Caco-2 (cell line): Measurements from ENCODE around the gene PAQR4. TPM values are rescaled to one million over a fixed set of nuclear protein-coding genes. Genes with fewer than 3 reads are reported as not detected.
A peak's percentile ranks its signal among the peaks of the same experiment; 100 is the strongest.

Experiments
- BruUV-seq: library from RNA; stranded (reverse); fragments of 400-500 nt; replicated peaks from 2 replicates; lab custom pipeline; 2021; lab: Mats Ljungman, UMichigan
- CTCF ChIA-PET: fragments of 300-600 bp; sonication (Branson Sonifier 250); formaldehyde crosslinking; loops from one replicate; lab custom pipeline; 2022; ENCODE audit warnings: antibody characterized with exemption; lab: Charles Lee
- POLR2A ChIA-PET: fragments of 300-600 bp; sonication (Branson Sonifier 250); formaldehyde crosslinking; loops from one replicate; lab custom pipeline; 2022; ENCODE audit warnings: antibody characterized with exemption; lab: Charles Lee
- DNase-seq, 2 experiments: peaks; one replicate each; pipeline versions ENCODE4 v3.0.0 to v3.0.0-alpha.2; 2020 to 2022
- H3K27me3 ChIP-seq: replicated peaks from 2 replicates; pipeline ENCODE4 v1.6.0; 2011; ENCODE audit warnings: low read length; ENCODE audit not compliant: control insufficient read depth, insufficient read depth
- H3K36me3 ChIP-seq: 2 replicates; pipeline ENCODE4 v1.5.1; 2011; ENCODE audit warnings: low read length; ENCODE audit not compliant: control insufficient read depth, insufficient read depth
- H3K4me1 ChIP-seq: fragments of 250-450 bp; sonication (Bioruptor Pico); 2 replicates; pipeline ENCODE4 v1.5.1; 2020; ENCODE audit warnings: mild to moderate bottlenecking
- H3K4me3 ChIP-seq: 2 replicates; pipeline ENCODE4 v1.5.1; 2011; ENCODE audit warnings: low read depth, mild to moderate bottlenecking, control low read depth, low read length
- H3K9me3 ChIP-seq: fragments of 250-450 bp; sonication (Bioruptor Pico); 2 replicates; pipeline ENCODE4 v1.5.1; 2020; ENCODE audit warnings: mild to moderate bottlenecking, moderate library complexity
- H3K27ac Mint-ChIP-seq: one replicate; pipeline ENCODE4 v1.8.0; 2022; ENCODE audit warnings: mixed read lengths; ENCODE audit not compliant: unreplicated experiment
- H3K27me3 Mint-ChIP-seq: one replicate; pipeline ENCODE4 v1.8.0; 2022; ENCODE audit warnings: mixed read lengths; ENCODE audit not compliant: insufficient read depth, unreplicated experiment
- H3K36me3 Mint-ChIP-seq: one replicate; pipeline ENCODE4 v1.8.0; 2022; ENCODE audit warnings: mild to moderate bottlenecking, mixed read lengths; ENCODE audit not compliant: insufficient read depth, unreplicated experiment
- H3K4me1 Mint-ChIP-seq: one replicate; pipeline ENCODE4 v1.8.0; 2022; ENCODE audit warnings: low read depth, mixed read lengths; ENCODE audit not compliant: unreplicated experiment
- H3K4me3 Mint-ChIP-seq: one replicate; pipeline ENCODE4 v1.8.0; 2022; ENCODE audit warnings: mild to moderate bottlenecking, moderate library complexity, mixed read lengths; ENCODE audit not compliant: unreplicated experiment
- H3K9me3 Mint-ChIP-seq: one replicate; pipeline ENCODE4 v1.8.0; 2022; ENCODE audit warnings: mixed read lengths; ENCODE audit not compliant: unreplicated experiment
- CTCF ChIP-seq, 2 experiments: fragments of 200-600 bp in 1 of 2; IDR thresholded peaks; 1 replicate in 1 of 2; 2 replicates in 1 of 2; pipeline versions ENCODE4 v1.5.1 to v1.8.0; 2011 to 2022; ENCODE audit warnings: antibody characterized with exemption in 1 of 2, control low read depth in 1 of 2, inconsistent platforms in 1 of 2, low read depth in 1 of 2, low read length in 1 of 2, mild to moderate bottlenecking in 1 of 2, moderate library complexity in 1 of 2; ENCODE audit not compliant: insufficient read depth in 1 of 2, severe bottlenecking in 1 of 2, unreplicated experiment in 1 of 2
- intact Hi-C: fragments of 100-400 bp; cut with micrococcal nuclease; formaldehyde crosslinking; loops from one replicate; pipeline ENCODE4 v1.10.0; 2022; ENCODE audit not compliant: unreplicated experiment
- total RNA-seq: library from RNA; stranded (reverse); gene quantifications from 2 replicates; pipeline ENCODE4 v1.2.3, GENCODE V29; 2022

Gene PAQR4
- total RNA-seq, 1 experiment from 2014 or later, result 12.0 TPM

- Histone ChIP-seq H3K27me3 (no peaks in the 10 kb centered on the region), H3K4me3 (no peak overlapping the region), H3K36me3 (no peaks in the 10 kb centered on the region), H3K4me1 (peaks cover 6% of the 10 kb centered on the region), H3K9me3 (no peaks in the 10 kb centered on the region)
- Mint-ChIP-seq H3K27me3 (no peaks in the 10 kb centered on the region), H3K27ac (no peak overlapping the region), H3K4me1 (no peaks in the 10 kb centered on the region), H3K9me3 (no peaks in the 10 kb centered on the region), H3K36me3 (peaks cover 10% of the 10 kb centered on the region), H3K4me3 (no peak overlapping the region)
- intact Hi-C loops, result no loop called here
- DNase-seq, result peak in 1 of 2 experiments; percentile 37
- ChIA-PET CTCF (interaction anchor here (0.6 kb wide), 1 partner anchor 15 kb away, joined by 3 read pairs; no protein-coding TSS in a partner anchor), POLR2A (no interaction called here)
- no peak for TF ChIP-seq CTCF (IDR thresholded peaks at IDR 0.05; ENCODE audit: insufficient read depth in 1 of 2, low read depth in 1 of 2, low read length in 1 of 2, severe bottlenecking in 1 of 2, unreplicated experiment in 1 of 2)
- BruUV-seq, result no TSS peak
Observed at GRCh38 chr16:2962334-2963073, 6.6 kb upstream of the PAQR4 start.

DNA sequence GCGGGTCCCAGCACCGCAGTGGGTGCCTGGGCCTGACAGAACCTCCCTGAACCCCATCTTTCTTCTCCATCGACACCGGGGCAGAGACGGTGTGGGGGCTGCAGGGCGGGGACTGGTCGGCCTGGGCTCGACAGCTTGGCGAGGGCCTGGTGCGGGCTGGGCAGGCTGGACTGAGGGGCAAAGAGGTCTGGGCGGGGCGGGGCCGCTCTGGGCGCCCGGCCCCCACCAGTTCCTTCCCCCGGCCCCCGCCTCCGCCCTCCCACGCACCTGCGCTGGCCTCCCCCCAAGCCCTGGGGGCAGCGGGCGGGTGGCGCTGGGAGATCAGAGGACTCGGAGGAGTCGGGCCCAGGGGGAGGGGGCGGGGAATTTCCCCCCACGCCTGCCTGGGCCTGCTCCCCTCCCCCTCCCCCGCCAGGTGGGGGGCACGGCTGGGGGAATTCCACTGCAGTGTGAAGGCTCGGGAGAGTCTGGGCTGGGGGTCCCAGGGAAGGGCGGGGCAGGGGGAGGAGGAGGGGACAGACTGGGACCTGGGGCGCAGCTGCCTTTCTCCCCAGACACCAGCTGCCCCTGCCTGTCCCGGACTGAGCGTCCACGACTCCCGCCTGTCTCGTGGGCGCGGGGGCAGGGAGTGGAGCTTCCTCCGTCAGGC is 6.0 kb upstream of the PAQR4 start:
- Mint-ChIP-seq H3K36me3 (peaks cover 10% of the 10 kb centered on the region), H3K27me3 (no peaks in the 10 kb centered on the region), H3K4me3 (peak overlapping the region; percentile 93), H3K9me3 (no peaks in the 10 kb centered on the region), H3K4me1 (no peaks in the 10 kb centered on the region), H3K27ac (no peak overlapping the region)
- intact Hi-C loops, result no loop called here
- Histone ChIP-seq H3K27me3 (no peaks in the 10 kb centered on the region), H3K36me3 (no peaks in the 10 kb centered on the region), H3K4me3 (peak overlapping the region; percentile 54), H3K4me1 (peaks cover 10% of the 10 kb centered on the region), H3K9me3 (no peaks in the 10 kb centered on the region)
- DNase-seq, result peak in 1 of 2 experiments; percentile 31
- ChIA-PET CTCF (interaction anchor here (0.6 kb wide), 1 partner anchor 16 kb away, joined by 3 read pairs; no protein-coding TSS in a partner anchor), POLR2A (no interaction called here)
- no TSS peak for BruUV-seq
- TF ChIP-seq CTCF (IDR thresholded peaks at IDR 0.05; ENCODE audit: insufficient read depth in 1 of 2, low read depth in 1 of 2, low read length in 1 of 2, severe bottlenecking in 1 of 2, unreplicated experiment in 1 of 2), result no peak

GRCh38 chr16:2963723-2964474 is 5.2 kb upstream of the PAQR4 start, which contains the start of gene KREMEN2:
Gene KREMEN2 (plus strand): TSS chr16:2964275. CDS start chr16:2964521, 246 bp downstream.
- no peaks in the 10 kb centered on the region for H3K9me3 Mint-ChIP-seq
- no peak for TF ChIP-seq CTCF (IDR thresholded peaks at IDR 0.05; ENCODE audit: insufficient read depth in 1 of 2, low read depth in 1 of 2, low read length in 1 of 2, severe bottlenecking in 1 of 2, unreplicated experiment in 1 of 2)
- ChIA-PET CTCF (interaction anchor here (0.9 to 1.9 kb wide), 3 partner anchors 17 to 68 kb away, joined by 3 to 5 read pairs (median 4); partner anchors contain the start of gene PKMYT1), POLR2A (interaction anchor here (1.0 kb wide), 1 partner anchor 17 kb away, joined by 5 read pairs; the partner anchor contains the start of gene PKMYT1)
- Histone ChIP-seq H3K27me3 (no peaks in the 10 kb centered on the region), H3K36me3 (no peaks in the 10 kb centered on the region), H3K4me1 (peaks cover 17% of the 10 kb centered on the region), H3K4me3 (peak within 1 kb of the TSS; percentile 54), H3K9me3 (no peaks in the 10 kb centered on the region)
- H3K4me3 Mint-ChIP-seq, result peak within 1 kb of the TSS; percentile 93
- peaks cover 10% of the 10 kb centered on the region for H3K36me3 Mint-ChIP-seq
- H3K4me1 Mint-ChIP-seq, result no peaks in the 10 kb centered on the region
- no peaks in the 10 kb centered on the region for H3K27me3 Mint-ChIP-seq
- intact Hi-C loops, result no loop called here
- no peak within 1 kb of the TSS for H3K27ac Mint-ChIP-seq
- BruUV-seq, result no TSS peak
- peak; percentile 85 to 92 for DNase-seq
